ENCODE results near the gene ZNF512.

The ZNF512 gene

GRCh38 chr2:27664622-27665363 lies 82.0 kb downstream of the ZNF512 start:
- Histone ChIP-seq H3K4me1 (ENCODE audit: insufficient read depth, insufficient read length) (no peaks in the 10 kb centered on the region), H3K4me3 (ENCODE audit: insufficient read length, low read depth) (peak overlapping the region; percentile 91), H3K9me3 (ENCODE audit: insufficient read depth, low read length) (no peaks in the 10 kb centered on the region), H3K36me3 (ENCODE audit: insufficient read depth, insufficient read length, low read length) (peaks cover 56% of the 10 kb centered on the region), H3K27me3 (ENCODE audit: insufficient read depth, insufficient read length) (no peaks in the 10 kb centered on the region), H3K9ac (ENCODE audit: insufficient read length, low read depth) (peak overlapping the region; percentile 84)
- DNase-seq (ENCODE audit: low read depth, low spot score): no peak
- TF ChIP-seq YY1 (IDR thresholded peaks at IDR 0.05; ENCODE audit: insufficient read depth, insufficient read length): no peak
- TF ChIP-seq ZNF274 (IDR thresholded peaks at IDR 0.05; ENCODE audit: low read depth, low read length): no peak
- TF ChIP-seq SUZ12 (IDR thresholded peaks at IDR 0.05; ENCODE audit: extremely low read depth, insufficient read depth, insufficient read length): no peak

- no peaks in the 10 kb centered on the region for H3K4me1 ChIP-seq (ENCODE audit: insufficient read depth, insufficient read length)
- H3K36me3 ChIP-seq (ENCODE audit: insufficient read depth, insufficient read length, low read length): peaks cover 38% of the 10 kb centered on the region
- no peak overlapping the region for H3K9ac ChIP-seq (ENCODE audit: insufficient read length, low read depth)
- H3K9me3 ChIP-seq (ENCODE audit: insufficient read depth, low read length): no peaks in the 10 kb centered on the region
- H3K4me3 ChIP-seq (ENCODE audit: insufficient read length, low read depth): no peak overlapping the region
- no peaks in the 10 kb centered on the region for H3K27me3 ChIP-seq (ENCODE audit: insufficient read depth, insufficient read length)
- DNase-seq (ENCODE audit: low read depth, low spot score): no peak
- TF ChIP-seq YY1 (IDR thresholded peaks at IDR 0.05; ENCODE audit: insufficient read depth, insufficient read length): no peak
- TF ChIP-seq SUZ12 (IDR thresholded peaks at IDR 0.05; ENCODE audit: extremely low read depth, insufficient read depth, insufficient read length): no peak
- no peak for TF ChIP-seq ZNF274 (IDR thresholded peaks at IDR 0.05; ENCODE audit: low read depth, low read length)
These were observed 84.6 kb downstream of the ZNF512 start for GRCh38 chr2:27667446-27667845.

GRCh38 chr2:27671235-27671634 lies 88.4 kb downstream of the ZNF512 start:
- H3K9ac ChIP-seq (ENCODE audit: insufficient read length, low read depth): no peak overlapping the region
- no peak for TF ChIP-seq SUZ12 (IDR thresholded peaks at IDR 0.05; ENCODE audit: extremely low read depth, insufficient read depth, insufficient read length)
- no peak for TF ChIP-seq YY1 (IDR thresholded peaks at IDR 0.05; ENCODE audit: insufficient read depth, insufficient read length)
- TF ChIP-seq ZNF274 (IDR thresholded peaks at IDR 0.05; ENCODE audit: low read depth, low read length): no peak
- H3K4me1 ChIP-seq (ENCODE audit: insufficient read depth, insufficient read length): no peaks in the 10 kb centered on the region
- no peaks in the 10 kb centered on the region for H3K27me3 ChIP-seq (ENCODE audit: insufficient read depth, insufficient read length)
- peaks cover 46% of the 10 kb centered on the region for H3K36me3 ChIP-seq (ENCODE audit: insufficient read depth, insufficient read length, low read length)
- no peak overlapping the region for H3K4me3 ChIP-seq (ENCODE audit: insufficient read length, low read depth)
- no peak for DNase-seq (ENCODE audit: low read depth, low spot score)
- H3K9me3 ChIP-seq (ENCODE audit: insufficient read depth, low read length): no peaks in the 10 kb centered on the region
